Testis (tissue), 2 donors: ENCODE results near the gene PLCB1.

Source experiments
- CTCF ChIP-seq, 3 experiments: fragments of 450-650 bp in 2 of 3; fragments of 200-600 bp in 1 of 3; sonication (generic) in 1 of 3; IDR thresholded peaks; one replicate each; pipeline ENCODE4 v1.5.1; 2016 to 2019; ENCODE audit warnings: antibody characterized with exemption in 3 of 3, mild to moderate bottlenecking in 2 of 3, moderate library complexity in 1 of 3
- POLR2A ChIP-seq: fragments of 450-650 bp; IDR thresholded peaks from one replicate; pipeline ENCODE4 v1.6.1; 2017; ENCODE audit warnings: antibody characterized with exemption, mild to moderate bottlenecking, moderate library complexity

- TF ChIP-seq CTCF (IDR thresholded peaks at IDR 0.05) (no peak), POLR2A (no peak)
Measured at GRCh38 chr20:8875586-8875985, 743.5 kb downstream of the PLCB1 start.
